ENCODE measurements around the gene HMGN4.

DNA sequence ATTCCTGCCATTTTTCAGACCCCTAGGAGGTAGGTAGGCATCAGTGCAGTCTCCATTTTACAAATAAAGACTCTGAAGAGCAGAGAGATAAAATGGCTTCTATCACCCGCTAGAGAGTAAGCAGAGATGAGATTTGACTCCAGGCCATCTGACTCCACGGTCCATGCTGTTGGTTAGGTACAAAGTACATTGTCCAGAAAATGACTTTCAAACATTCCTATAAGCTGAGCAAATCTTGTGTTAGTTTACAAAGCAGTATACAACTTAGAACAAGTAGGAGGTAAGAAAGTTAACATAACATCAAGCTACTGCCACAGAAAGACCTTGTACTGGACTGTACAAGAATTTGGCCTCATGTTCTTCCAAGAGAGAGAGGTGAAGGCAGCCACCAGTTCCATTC is 23.2 kb upstream of the HMGN4 start:
- no peak for TF ChIP-seq CTCF (IDR thresholded peaks at IDR 0.05)
- no peak for TF ChIP-seq POLR2A (IDR thresholded peaks at IDR 0.05)

All from breast epithelium (tissue), 3 donors.